Loucy (cell line): ENCODE results near the gene GTPBP6.

Experiments
- CTCF ChIP-seq: fragments of 200-600 bp; sonication (generic); conservative IDR thresholded peaks from 2 replicates; pipeline ENCODE4 v1.5.1; 2014; ENCODE audit warnings: mild to moderate bottlenecking, antibody characterized with exemption, low read length
- EZH2phosphoT487 ChIP-seq: fragments of 200-600 bp; IDR thresholded peaks from 2 replicates; pipeline ENCODE4 v1.6.1; 2018; ENCODE audit warnings: antibody characterized with exemption, mild to moderate bottlenecking, moderate library complexity, borderline replicate concordance

GRCh38 chrX:316351-317325, 2.0 kb downstream of the GTPBP6 start:
- TF ChIP-seq CTCF (no peak), EZH2phosphoT487 (no peak)
